HepG2 (cell line): ENCODE results near the gene FABP6. TPM values are rescaled to one million over a fixed set of nuclear protein-coding genes. Genes with fewer than 3 reads are reported as not detected.

Experiments
- ATAC-seq: fragments of 200-7000 bp; cut with Tn5 transposase; 3 replicates; pipeline ENCODE4 v1.9.1; 2020; ENCODE audit warnings: mild to moderate bottlenecking, moderate library complexity
- BruUV-seq: library from RNA; stranded (reverse); fragments of 400-500 nt; replicated peaks from 2 replicates; lab custom pipeline; 2021; lab: Mats Ljungman, UMichigan
- CTCF ChIA-PET: fragments of 300-600 bp; formaldehyde crosslinking; extraction: SDS; loops from one replicate; lab custom pipeline; 2021; ENCODE audit warnings: low total read pairs, inconsistent platforms, low intra/inter-chr PET ratio; lab: Yijun Ruan, JAX
- POLR2A ChIA-PET: fragments of 350-600 bp; sonication (Branson Sonifier 250); formaldehyde crosslinking; loops from one replicate; lab custom pipeline; 2020; ENCODE audit warnings: antibody characterized with exemption, inconsistent platforms; lab: Yijun Ruan, JAX
- DNase-seq: peaks from one replicate; pipeline ENCODE4 v3.0.0-alpha.2; 2015; ENCODE audit warnings: low spot score
- FAIRE-seq: peaks from 3 replicates; lab custom pipeline; 2011; peaks lifted over from hg19 to GRCh38; lab: Jason Lieb, UNC
- H2AFZ ChIP-seq: one replicate; pipeline ENCODE4 v1.6.1; 2011; ENCODE audit warnings: low read length, inconsistent platforms
- H3K27ac ChIP-seq: fragments of 300-600 bp; 3 replicates; pipeline ENCODE4 v1.8.0; 2011; ENCODE audit warnings: mixed run types, mild to moderate bottlenecking, mixed read lengths, low read length, inconsistent platforms; ENCODE audit not compliant: insufficient read depth; ENCODE audit errors: extremely low read length
- H3K27me3 ChIP-seq, 2 experiments: fragments of 200-600 bp in 1 of 2; 2 replicates in 1 of 2; 3 replicates in 1 of 2; pipeline versions ENCODE4 v1.6.0 to v1.8.0; 2011; ENCODE audit warnings: low read length in 2 of 2, mild to moderate bottlenecking in 2 of 2, moderate library complexity in 2 of 2, inconsistent platforms in 1 of 2; ENCODE audit not compliant: insufficient read depth in 2 of 2, control insufficient read depth in 1 of 2
- H3K36me3 ChIP-seq, 2 experiments: fragments of 200-600 bp in 1 of 2; replicated peaks in 1 of 2; 2 replicates in 1 of 2; 3 replicates in 1 of 2; pipeline versions ENCODE4 v1.5.1 to v1.8.0; 2011; ENCODE audit warnings: low read length in 2 of 2, inconsistent platforms in 1 of 2; ENCODE audit not compliant: insufficient read depth in 2 of 2, control insufficient read depth in 1 of 2
- H3K4me1 ChIP-seq: 2 replicates; pipeline ENCODE4 v1.5.1; 2012; ENCODE audit warnings: low read length, inconsistent platforms; ENCODE audit not compliant: insufficient read depth
- H3K4me2 ChIP-seq: 2 replicates; pipeline ENCODE4 v1.6.0; 2011; ENCODE audit warnings: low read depth, low read length, inconsistent platforms
- H3K4me3 ChIP-seq, 3 experiments: fragments of 200-600 bp in 1 of 3; sonication (generic), shearing (Covaris generic) in 1 of 3; replicated peaks in 1 of 3; 2 replicates each; pipeline ENCODE4 v1.5.1; 2011 to 2016; ENCODE audit warnings: low read length in 3 of 3, inconsistent platforms in 2 of 3, low read depth in 2 of 3, mild to moderate bottlenecking in 2 of 3, control low read depth in 1 of 3, mixed read lengths in 1 of 3; ENCODE audit not compliant: insufficient read depth in 1 of 3
- H3K79me2 ChIP-seq: one replicate; pipeline ENCODE4 v1.6.1; 2011; ENCODE audit warnings: low read length, inconsistent platforms; ENCODE audit not compliant: insufficient read depth
- H3K9ac ChIP-seq: 2 replicates; pipeline ENCODE4 v1.6.0; 2011; ENCODE audit warnings: mild to moderate bottlenecking, low read depth, low read length, inconsistent platforms; ENCODE audit not compliant: insufficient read depth
- H3K9me3 ChIP-seq: 2 replicates; pipeline ENCODE4 v1.5.1; 2012; ENCODE audit warnings: mild to moderate bottlenecking, low read length
- H4K20me1 ChIP-seq: 2 replicates; pipeline ENCODE4 v1.6.0; 2011; ENCODE audit warnings: inconsistent platforms, mild to moderate bottlenecking, low read length, moderate library complexity; ENCODE audit not compliant: insufficient read depth
- DR1 ChIP-seq: sonication (generic); formaldehyde crosslinking; IDR thresholded peaks from 2 replicates; pipeline ENCODE4 v1.8.0; 2021; ENCODE audit warnings: mild to moderate bottlenecking, missing genetic modification reagents, inconsistent platforms
- HNF4A ChIP-seq: sonication (generic); formaldehyde crosslinking; IDR thresholded peaks from 2 replicates; pipeline ENCODE4 v1.4.0; 2020; ENCODE audit warnings: missing genetic modification reagents
- HNRNPK ChIP-seq: fragments of 200-400 bp; formaldehyde crosslinking; IDR thresholded peaks from 2 replicates; pipeline ENCODE4 v1.6.1; 2018; ENCODE audit warnings: low read length, low read depth, moderate library complexity, mild to moderate bottlenecking; ENCODE audit not compliant: poor library complexity, severe bottlenecking
- NFIB ChIP-seq: sonication (generic); formaldehyde crosslinking; IDR thresholded peaks from 2 replicates; pipeline ENCODE4 v1.9.0; 2021; ENCODE audit warnings: missing genetic modification reagents, mild to moderate bottlenecking, borderline replicate concordance
- SAFB2 ChIP-seq: sonication (generic); formaldehyde crosslinking; IDR thresholded peaks from 2 replicates; pipeline ENCODE4 v1.5.1; 2020; ENCODE audit warnings: missing genetic modification reagents, low read depth, mild to moderate bottlenecking, borderline replicate concordance
- ZFP36L1 ChIP-seq: sonication (generic); formaldehyde crosslinking; IDR thresholded peaks from 2 replicates; pipeline ENCODE4 v1.8.0; 2022; ENCODE audit warnings: mild to moderate bottlenecking, missing genetic modification reagents, moderate library complexity
- ZKSCAN8 ChIP-seq: IDR thresholded peaks from 2 replicates; pipeline ENCODE4 v1.6.1; 2016; ENCODE audit warnings: borderline replicate concordance, missing genetic modification reagents, missing compliant biosample characterization
- ZNF331 ChIP-seq: sonication (generic); formaldehyde crosslinking; IDR thresholded peaks from 2 replicates; pipeline ENCODE4 v1.4.0; 2020; ENCODE audit warnings: missing genetic modification reagents
- ZNF792 ChIP-seq: IDR thresholded peaks from 2 replicates; pipeline ENCODE4 v1.6.1; 2016
- WGBS: methylation state at CpG from one replicate; pipeline ENCODE4 v1.1.6; 2017; ENCODE audit warnings: low lambda C conversion rate; 5-methylcytosine and 5-hydroxymethylcytosine counted together
- in situ Hi-C: cut with HindIII; loops from 2 replicates; pipeline ENCODE4 v1.10.0; 2017; ENCODE audit warnings: low pct_unique_long_range_greater_than_20kb; ENCODE audit not compliant: extremely low pct_ligation_motif_present
- intact Hi-C: fragments of 100-400 bp; cut with micrococcal nuclease; formaldehyde crosslinking; loops from one replicate; pipeline ENCODE4 v1.10.0; 2022; ENCODE audit not compliant: unreplicated experiment
- polyA plus RNA-seq, 8 experiments: library from polyadenylated mRNA; depleted of rRNA in 3 of 8; stranded (reverse) in 7 of 8; unstranded in 1 of 8; fragments of >200 nt; fragmentation: Illumina TruSeq in 4 of 8; extraction: Trizol in 4 of 8; gene quantifications; 2 replicates each; pipeline versions ENCODE4 v1.2.1 to v1.2.3, GENCODE V29; 2011 to 2016; ENCODE audit warnings: low read depth in 4 of 8, missing spikeins in 1 of 8, mixed read lengths in 1 of 8; ENCODE audit not compliant: insufficient read depth in 1 of 8
- total RNA-seq, 5 experiments: library from RNA; depleted of rRNA; stranded (reverse); fragments of >200 nt; fragmentation: Illumina TruSeq; extraction: Trizol; gene quantifications; 2 replicates each; pipeline ENCODE4 v1.2.3, GENCODE V29; 2016; ENCODE audit warnings: low read depth in 1 of 5
- TF ChIP-seq, protein P1 (sequence below): sonication (generic); formaldehyde crosslinking; IDR thresholded peaks from 2 replicates; pipeline ENCODE4 v1.5.0; 2020; ENCODE audit warnings: missing genetic modification reagents, mild to moderate bottlenecking, borderline replicate concordance
- TF ChIP-seq, protein P2 (sequence below): sonication (generic); formaldehyde crosslinking; IDR thresholded peaks from 2 replicates; pipeline ENCODE4 v1.9.0; 2021; ENCODE audit warnings: missing genetic modification reagents, borderline replicate concordance

The FABP6 gene
- total and polyA plus RNA-seq, 2 of the 13 experiments (the other 11 are each of a cell fraction or from before 2014, with no cell fraction given), result 0.13 TPM; not detected in 1

DNA sequence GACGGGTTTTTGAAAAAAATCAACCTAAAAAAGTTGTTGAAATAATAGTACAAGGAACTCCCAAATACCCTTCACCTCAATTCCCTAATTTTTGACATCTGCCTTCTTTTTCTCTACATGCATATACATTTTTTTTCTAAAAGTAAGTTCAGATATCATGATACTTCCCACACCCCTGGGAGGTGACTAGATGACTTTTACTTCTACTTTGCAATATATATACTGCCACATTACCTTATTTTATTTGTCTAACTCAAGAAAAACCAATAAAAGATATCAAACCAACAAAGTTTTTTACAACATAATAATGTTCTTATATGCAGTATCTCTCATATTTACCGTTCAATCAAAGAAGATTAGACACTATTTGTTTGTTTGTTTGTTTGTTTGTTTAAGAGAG is 52.0 kb downstream of the FABP6 start:
- no TSS peak for BruUV-seq
- WGBS, result 53% methylated on average over 2 of the region's 2 CpGs
- Histone ChIP-seq H2AFZ (no peak overlapping the region), H4K20me1 (no peaks in the 10 kb centered on the region), H3K4me3 (no peak overlapping the region), H3K27ac (no peak overlapping the region), H3K9ac (no peak overlapping the region), H3K79me2 (no peaks in the 10 kb centered on the region), H3K4me1 (no peaks in the 10 kb centered on the region), H3K9me3 (no peaks in the 10 kb centered on the region), H3K4me2 (no peak overlapping the region), H3K36me3 (0 out of 5 replicates have a peak, but pooled peaks cover 0 to 1% of the 10 kb centered on the region in 2 experiments), H3K27me3 (no peaks in the 10 kb centered on the region)
- in situ Hi-C loops, result no loop called here
- ChIA-PET CTCF (no interaction called here), POLR2A (no interaction called here)
- no peak for TF ChIP-seq NFIB (CRISPR knock-in tag)
- no peak for TF ChIP-seq ZNF792
- TF ChIP-seq ZKSCAN8 (CRISPR knock-in tag), result no peak
- TF ChIP-seq ZFP36L1, result no peak
- TF ChIP-seq DR1 (CRISPR knock-in tag), result no peak
- no peak for TF ChIP-seq HNRNPK
- TF ChIP-seq, protein P1, sequence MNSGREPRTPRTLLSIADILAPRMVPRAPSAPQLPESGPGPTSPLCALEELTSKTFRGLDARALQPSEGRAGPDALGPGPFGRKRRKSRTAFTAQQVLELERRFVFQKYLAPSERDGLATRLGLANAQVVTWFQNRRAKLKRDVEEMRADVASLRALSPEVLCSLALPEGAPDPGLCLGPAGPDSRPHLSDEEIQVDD (CRISPR knock-in tag), result no peak
- no peak for TF ChIP-seq SAFB2 (CRISPR knock-in tag)
- TF ChIP-seq, protein P2, sequence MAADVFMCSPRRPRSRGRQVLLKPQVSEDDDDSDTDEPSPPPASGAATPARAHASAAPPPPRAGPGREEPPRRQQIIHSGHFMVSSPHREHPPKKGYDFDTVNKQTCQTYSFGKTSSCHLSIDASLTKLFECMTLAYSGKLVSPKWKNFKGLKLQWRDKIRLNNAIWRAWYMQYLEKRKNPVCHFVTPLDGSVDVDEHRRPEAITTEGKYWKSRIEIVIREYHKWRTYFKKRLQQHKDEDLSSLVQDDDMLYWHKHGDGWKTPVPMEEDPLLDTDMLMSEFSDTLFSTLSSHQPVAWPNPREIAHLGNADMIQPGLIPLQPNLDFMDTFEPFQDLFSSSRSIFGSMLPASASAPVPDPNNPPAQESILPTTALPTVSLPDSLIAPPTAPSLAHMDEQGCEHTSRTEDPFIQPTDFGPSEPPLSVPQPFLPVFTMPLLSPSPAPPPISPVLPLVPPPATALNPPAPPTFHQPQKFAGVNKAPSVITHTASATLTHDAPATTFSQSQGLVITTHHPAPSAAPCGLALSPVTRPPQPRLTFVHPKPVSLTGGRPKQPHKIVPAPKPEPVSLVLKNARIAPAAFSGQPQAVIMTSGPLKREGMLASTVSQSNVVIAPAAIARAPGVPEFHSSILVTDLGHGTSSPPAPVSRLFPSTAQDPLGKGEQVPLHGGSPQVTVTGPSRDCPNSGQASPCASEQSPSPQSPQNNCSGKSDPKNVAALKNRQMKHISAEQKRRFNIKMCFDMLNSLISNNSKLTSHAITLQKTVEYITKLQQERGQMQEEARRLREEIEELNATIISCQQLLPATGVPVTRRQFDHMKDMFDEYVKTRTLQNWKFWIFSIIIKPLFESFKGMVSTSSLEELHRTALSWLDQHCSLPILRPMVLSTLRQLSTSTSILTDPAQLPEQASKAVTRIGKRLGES (CRISPR knock-in tag), result no peak
- no peak for TF ChIP-seq ZNF331
- TF ChIP-seq HNF4A (CRISPR knock-in tag), result no peak
- DNase-seq (no peak), FAIRE-seq (no peak), ATAC-seq (no peak)
- intact Hi-C loops, result no loop called here
